HCT116 (cell line): ENCODE measurements around the gene LETMD1. TPM values are rescaled to one million over a fixed set of nuclear protein-coding genes. Genes with fewer than 3 reads are reported as not detected.

Experiments
- ATAC-seq: fragments of 200-7000 bp; cut with Tn5 transposase; 2 replicates; pipeline ENCODE4 v1.9.1; 2020; ENCODE audit warnings: mild to moderate bottlenecking, moderate library complexity
- BruUV-seq: library from RNA; stranded (reverse); fragments of 400-500 nt; replicated peaks from 2 replicates; lab custom pipeline; 2021; lab: Mats Ljungman, UMichigan
- CTCF ChIA-PET: fragments of 300-600 bp; sonication (Branson Sonifier 250); formaldehyde crosslinking; loops from one replicate; lab custom pipeline; 2021; ENCODE audit warnings: antibody characterized with exemption; lab: Charles Lee
- POLR2A ChIA-PET: fragments of 300-600, 350-600 bp; sonication (Branson Sonifier 250); formaldehyde crosslinking; loops from one replicate; lab custom pipeline; 2021; ENCODE audit warnings: antibody characterized with exemption; lab: Charles Lee
- RAD21 ChIA-PET, 2 experiments: fragments of 300-600 bp; sonication (Branson Sonifier 250); formaldehyde crosslinking; loops; one replicate each; lab custom pipeline; 2023; ENCODE audit warnings: low total read pairs in 2 of 2; ENCODE audit not compliant: uncharacterized antibody in 2 of 2, unreplicated experiment in 2 of 2, low non-redundant PET in 1 of 2; lab: Charles Lee
- DNase-seq: peaks from one replicate; pipeline ENCODE4 v3.0.0-alpha.2; 2010; ENCODE audit warnings: low read depth, low spot score
- H2AFZ ChIP-seq: fragments of 200-600 bp; shearing (Covaris generic), sonication (generic); 2 replicates; pipeline ENCODE4 v1.6.1; 2017; ENCODE audit warnings: low read depth, mixed run types, mixed read lengths, antibody characterized with exemption, low read length; ENCODE audit not compliant: poor library complexity, severe bottlenecking
- H3K27ac ChIP-seq: 2 replicates; pipeline ENCODE4 v1.5.1; 2012; ENCODE audit warnings: low read depth, low read length
- H3K27me3 ChIP-seq: fragments of 200-600 bp; sonication (generic); 2 replicates; pipeline ENCODE4 v1.6.1; 2016; ENCODE audit warnings: mixed run types, low read length, mixed read lengths; ENCODE audit not compliant: insufficient read depth
- H3K36me3 ChIP-seq, 2 experiments: fragments of 200-500 bp in 1 of 2; fragments of 200-600 bp in 1 of 2; sonication (Bioruptor generic) in 1 of 2; sonication (generic) in 1 of 2; 2 replicates each; pipeline versions ENCODE4 v1.5.1 to v1.6.1; 2014 to 2016; ENCODE audit warnings: low read length in 2 of 2, inconsistent platforms in 1 of 2, mixed read lengths in 1 of 2, mixed run types in 1 of 2; ENCODE audit not compliant: insufficient read depth in 2 of 2, control insufficient read depth in 1 of 2
- H3K4me1 ChIP-seq, 2 experiments: fragments of 200-600 bp in 1 of 2; sonication (generic) in 1 of 2; 2 replicates each; pipeline versions ENCODE4 v1.5.1 to v1.6.1; 2012 to 2017; ENCODE audit warnings: low read length in 2 of 2, inconsistent platforms in 1 of 2, mild to moderate bottlenecking in 1 of 2, mixed read lengths in 1 of 2, mixed run types in 1 of 2, moderate library complexity in 1 of 2; ENCODE audit not compliant: insufficient read depth in 2 of 2, control insufficient read depth in 1 of 2
- H3K4me2 ChIP-seq: fragments of 200-600 bp; sonication (generic); 2 replicates; pipeline ENCODE4 v1.6.1; 2017; ENCODE audit warnings: mixed run types, low read length, mixed read lengths
- H3K4me3 ChIP-seq, 2 experiments: fragments of 200-600 bp in 1 of 2; sonication (generic) in 1 of 2; replicated peaks in 1 of 2; 2 replicates each; pipeline ENCODE4 v1.5.1; 2011 to 2016; ENCODE audit warnings: low read length in 2 of 2, control low read depth in 1 of 2, low read depth in 1 of 2, mild to moderate bottlenecking in 1 of 2, mixed read lengths in 1 of 2, mixed run types in 1 of 2
- H3K79me2 ChIP-seq: fragments of 200-600 bp; sonication (generic); 2 replicates; pipeline ENCODE4 v1.6.1; 2017; ENCODE audit warnings: mild to moderate bottlenecking, mixed run types, low read length, moderate library complexity, mixed read lengths; ENCODE audit not compliant: insufficient read depth
- H3K9ac ChIP-seq: fragments of 200-600 bp; sonication (generic); 2 replicates; pipeline ENCODE4 v1.6.1; 2016; ENCODE audit warnings: low read length, mixed read lengths
- H3K9me2 ChIP-seq: fragments of 200-600 bp; sonication (generic), shearing (Covaris generic); 2 replicates; pipeline ENCODE4 v1.6.1; 2017; ENCODE audit warnings: mixed run types, mild to moderate bottlenecking, moderate library complexity; ENCODE audit not compliant: insufficient read depth
- H3K9me3 ChIP-seq, 2 experiments: fragments of 200-500 bp in 1 of 2; fragments of 200-600 bp in 1 of 2; sonication (Bioruptor generic) in 1 of 2; sonication (generic) in 1 of 2; 2 replicates each; pipeline ENCODE4 v1.6.1; 2014 to 2017; ENCODE audit warnings: low read length in 2 of 2, mixed read lengths in 2 of 2, inconsistent platforms in 1 of 2, low read depth in 1 of 2, mild to moderate bottlenecking in 1 of 2, mixed run types in 1 of 2, moderate library complexity in 1 of 2; ENCODE audit not compliant: control insufficient read depth in 1 of 2, insufficient read depth in 1 of 2
- H4K20me1 ChIP-seq: fragments of 200-600 bp; sonication (generic), shearing (Covaris generic); 2 replicates; pipeline ENCODE4 v1.6.1; 2017; ENCODE audit warnings: mixed run types, mild to moderate bottlenecking, moderate library complexity; ENCODE audit not compliant: insufficient read depth
- FOSL1 ChIP-seq: IDR thresholded peaks from 2 replicates; pipeline ENCODE4 v1.6.1; 2012; ENCODE audit warnings: low read depth
- POLR2AphosphoS5 ChIP-seq: IDR thresholded peaks from 2 replicates; pipeline ENCODE4 v1.6.1; 2011; ENCODE audit warnings: mild to moderate bottlenecking, low read depth, low read length, moderate library complexity
- RAD21 ChIP-seq: IDR thresholded peaks from 2 replicates; pipeline ENCODE4 v1.6.1; 2012; ENCODE audit warnings: low read depth, mild to moderate bottlenecking
- REST ChIP-seq: IDR thresholded peaks from 2 replicates; pipeline ENCODE4 v1.6.1; 2012; ENCODE audit warnings: low read depth
- SIN3A ChIP-seq: IDR thresholded peaks from 2 replicates; pipeline ENCODE4 v1.6.1; 2012; ENCODE audit warnings: low read depth
- ZBTB33 ChIP-seq: IDR thresholded peaks from 2 replicates; pipeline ENCODE4 v1.6.1; 2011; ENCODE audit warnings: mild to moderate bottlenecking, low read length, moderate library complexity; ENCODE audit not compliant: insufficient replicate concordance; ENCODE audit errors: extremely low read depth
- intact Hi-C: fragments of 100-400 bp; cut with micrococcal nuclease; formaldehyde crosslinking; loops from 2 replicates; pipeline ENCODE4 v1.10.0; 2022
- total RNA-seq: library from RNA; stranded (reverse); gene quantifications from one replicate; pipeline ENCODE4 v1.2.1, GENCODE V29; 2021; ENCODE audit not compliant: unreplicated experiment

The LETMD1 gene
- total RNA-seq, 1 experiment from 2014 or later: 70.8 TPM

- intact Hi-C loops: no loop called here
- no TSS peak for BruUV-seq
- H3K4me1 ChIP-seq: peaks cover 23 to 24% of the 10 kb centered on the region in 2 experiments
- no peak overlapping the region for H3K4me2 ChIP-seq
- H3K9me2 ChIP-seq: no peaks in the 10 kb centered on the region
- ATAC-seq: no peak
- RAD21 ChIA-PET: no interaction called here
- H3K27me3 ChIP-seq: no peaks in the 10 kb centered on the region
- no peaks in the 10 kb centered on the region for H3K9me3 ChIP-seq
- DNase-seq: no peak
- no peak overlapping the region for H2AFZ ChIP-seq
- POLR2A ChIA-PET: no interaction called here
- H3K27ac ChIP-seq: no peak overlapping the region
- H3K36me3 ChIP-seq: peaks cover 5% of the 10 kb centered on the region in 2 experiments; a peak in 2 of 4 replicates
- peaks cover 27% of the 10 kb centered on the region for H3K79me2 ChIP-seq
- no peak overlapping the region for H3K4me3 ChIP-seq
- TF ChIP-seq FOSL1: no peak
- no peak for TF ChIP-seq REST
- TF ChIP-seq ZBTB33: no peak
- TF ChIP-seq POLR2AphosphoS5: no peak
- no peak for TF ChIP-seq SIN3A
- no peak for TF ChIP-seq RAD21
- H3K9ac ChIP-seq: no peak overlapping the region
- H4K20me1 ChIP-seq: peaks cover 9% of the 10 kb centered on the region; the same call in 1 of the 2 replicates
- CTCF ChIA-PET: no interaction called here
Measured at GRCh38 chr12:51009056-51009440, 39.1 kb upstream of the LETMD1 start.
